HepG2 (cell line): ENCODE data around the gene TXNL4B. TPM values are rescaled to one million over a fixed set of nuclear protein-coding genes. Genes with fewer than 3 reads are reported as not detected.

Experiments used
- HMG20B ChIP-seq: conservative IDR thresholded peaks from 2 replicates; pipeline ENCODE4 v1.6.1; 2016; ENCODE audit warnings: missing genetic modification reagents, missing compliant biosample characterization
- HOXD1 ChIP-seq: sonication (generic); formaldehyde crosslinking; IDR thresholded peaks from 2 replicates; pipeline ENCODE4 v1.5.0; 2020; ENCODE audit warnings: missing genetic modification reagents
- JARID2 ChIP-seq: sonication (generic); formaldehyde crosslinking; IDR thresholded peaks from 2 replicates; pipeline ENCODE4 v1.8.1; 2023; ENCODE audit warnings: missing genetic modification reagents, inconsistent platforms; ENCODE audit not compliant: insufficient replicate concordance
- POGZ ChIP-seq: sonication (generic); formaldehyde crosslinking; IDR thresholded peaks from 2 replicates; pipeline ENCODE4 v1.4.0; 2020; ENCODE audit warnings: mild to moderate bottlenecking, missing genetic modification reagents
- SP4 ChIP-seq: sonication (generic); formaldehyde crosslinking; IDR thresholded peaks from 2 replicates; pipeline ENCODE4 v1.8.1; 2023; ENCODE audit warnings: mild to moderate bottlenecking, missing genetic modification reagents
- TEAD3 ChIP-seq: optimal IDR thresholded peaks from 2 replicates; pipeline ENCODE3; 2016; ENCODE audit warnings: borderline replicate concordance
- UBTF ChIP-seq: sonication (generic); formaldehyde crosslinking; IDR thresholded peaks from 2 replicates; pipeline ENCODE4 v1.4.0; 2020; ENCODE audit warnings: mild to moderate bottlenecking, missing genetic modification reagents
- ZBTB26 ChIP-seq: IDR thresholded peaks from 2 replicates; pipeline ENCODE4 v1.6.1; 2016; ENCODE audit warnings: missing compliant biosample characterization, missing genetic modification reagents, borderline replicate concordance
- ZNF251 ChIP-seq: sonication (generic); formaldehyde crosslinking; IDR thresholded peaks from 2 replicates; pipeline ENCODE4 v1.9.0; 2021; ENCODE audit warnings: mild to moderate bottlenecking, missing genetic modification reagents
- ZNF318 ChIP-seq: sonication (generic); formaldehyde crosslinking; IDR thresholded peaks from 2 replicates; pipeline ENCODE4 v1.4.0; 2020; ENCODE audit warnings: mild to moderate bottlenecking, missing genetic modification reagents
- ZNF337 ChIP-seq: sonication (generic); formaldehyde crosslinking; IDR thresholded peaks from 2 replicates; pipeline ENCODE4 v1.5.1; 2020; ENCODE audit warnings: missing genetic modification reagents, low read depth, mild to moderate bottlenecking, borderline replicate concordance
- ZNF549 ChIP-seq: sonication (generic); formaldehyde crosslinking; IDR thresholded peaks from 2 replicates; pipeline ENCODE4 v1.5.0; 2020; ENCODE audit warnings: missing genetic modification reagents
- ZNF614 ChIP-seq: IDR thresholded peaks from 2 replicates; pipeline ENCODE4 v1.6.1; 2018; ENCODE audit warnings: missing biosample characterization, missing genetic modification reagents, inconsistent platforms, borderline replicate concordance
- ZNF792 ChIP-seq: IDR thresholded peaks from 2 replicates; pipeline ENCODE4 v1.6.1; 2016
- polyA plus RNA-seq, 8 experiments: library from polyadenylated mRNA; depleted of rRNA in 3 of 8; stranded (reverse) in 7 of 8; unstranded in 1 of 8; fragments of >200 nt; fragmentation: Illumina TruSeq in 4 of 8; extraction: Trizol in 4 of 8; gene quantifications; 2 replicates each; pipeline versions ENCODE4 v1.2.1 to v1.2.3, GENCODE V29; 2011 to 2016; ENCODE audit warnings: low read depth in 4 of 8, missing spikeins in 1 of 8, mixed read lengths in 1 of 8; ENCODE audit not compliant: insufficient read depth in 1 of 8
- total RNA-seq, 5 experiments: library from RNA; depleted of rRNA; stranded (reverse); fragments of >200 nt; fragmentation: Illumina TruSeq; extraction: Trizol; gene quantifications; 2 replicates each; pipeline ENCODE4 v1.2.3, GENCODE V29; 2016; ENCODE audit warnings: low read depth in 1 of 5

The TXNL4B gene
- total and polyA plus RNA-seq, 2 of the 13 experiments (the other 11 are each of a cell fraction or from before 2014, with no cell fraction given): 17.4 to 18.3 TPM

- TF ChIP-seq ZNF318 (no peak), POGZ (CRISPR knock-in tag) (peak; percentile 84), ZNF792 (peak; percentile 56; the same call in 1 of the 2 replicates), JARID2 (CRISPR knock-in tag) (no peak), HMG20B (peak; percentile 46; the same call in 1 of the 2 replicates), ZNF549 (CRISPR knock-in tag) (no peak), ZBTB26 (CRISPR knock-in tag) (0 out of 2 replicates have a peak, but pooled peaks have one; percentile 40), ZNF337 (CRISPR knock-in tag) (no peak), ZNF251 (no peak), SP4 (peak; percentile 53; the same call in 1 of the 2 replicates), TEAD3 (peak; percentile 99), UBTF (CRISPR knock-in tag) (peak; percentile 44; the same call in 1 of the 2 replicates), HOXD1 (CRISPR knock-in tag) (peak; percentile 53; the same call in 1 of the 2 replicates), ZNF614 (CRISPR knock-in tag) (peak; percentile 82)
Measured at GRCh38 chr16:72072514-72073342, 20.7 kb downstream of the TXNL4B start (continued).
